ENCODE measurements around the gene ROBO2. TPM values are rescaled to one million over a fixed set of nuclear protein-coding genes. Genes with fewer than 3 reads are reported as not detected.

Gene ROBO2
- total RNA-seq, 6 experiments from 2014 or later = 0.09 to 0.36 (median 0.20) TPM

GRCh38 chr3:77320514-77320913 lies 280.6 kb downstream of the ROBO2 start:
- Mint-ChIP-seq H3K36me3 (ENCODE audit: low read depth) (no peaks in the 10 kb centered on the region), H3K4me1 (ENCODE audit: low read depth) (peaks cover 12% of the 10 kb centered on the region), H3K4me3 (peak overlapping the region; percentile 46), H3K9me3 (no peaks in the 10 kb centered on the region), H3K27me3 (ENCODE audit: insufficient read depth) (no peaks in the 10 kb centered on the region; the same call in 1 of the 2 replicates), H3K27ac (no peak overlapping the region)
- DNase-seq = peak; percentile 21
- TF ChIP-seq CTCF (IDR thresholded peaks at IDR 0.05) = peak; percentile 85

- no peak for DNase-seq
- Mint-ChIP-seq H3K4me1 (ENCODE audit: low read depth) (peaks cover 12% of the 10 kb centered on the region), H3K36me3 (ENCODE audit: low read depth) (no peaks in the 10 kb centered on the region), H3K27me3 (ENCODE audit: insufficient read depth) (no peaks in the 10 kb centered on the region; the same call in 1 of the 2 replicates), H3K27ac (no peak overlapping the region), H3K9me3 (no peaks in the 10 kb centered on the region), H3K4me3 (no peak overlapping the region)
- no peak for TF ChIP-seq CTCF (IDR thresholded peaks at IDR 0.05)
Observed at GRCh38 chr3:77321646-77322045, 281.7 kb downstream of the ROBO2 start.

- no peak for TF ChIP-seq CTCF (IDR thresholded peaks at IDR 0.05)
- H3K27me3 Mint-ChIP-seq (ENCODE audit: insufficient read depth) = no peaks in the 10 kb centered on the region; the same call in 1 of the 2 replicates
- H3K36me3 Mint-ChIP-seq (ENCODE audit: low read depth) = no peaks in the 10 kb centered on the region
- H3K4me1 Mint-ChIP-seq (ENCODE audit: low read depth) = peaks cover 17% of the 10 kb centered on the region
- no peak overlapping the region for H3K27ac Mint-ChIP-seq
- no peak overlapping the region for H3K4me3 Mint-ChIP-seq
- DNase-seq = no peak
- H3K9me3 Mint-ChIP-seq = no peaks in the 10 kb centered on the region
Observed at GRCh38 chr3:77323626-77324025, 283.7 kb downstream of the ROBO2 start.

GRCh38 chr3:77324105-77324504 lies 284.2 kb downstream of the ROBO2 start:
- Mint-ChIP-seq H3K9me3 (no peaks in the 10 kb centered on the region), H3K4me3 (no peak overlapping the region), H3K27ac (no peak overlapping the region), H3K4me1 (ENCODE audit: low read depth) (peaks cover 22% of the 10 kb centered on the region), H3K27me3 (ENCODE audit: insufficient read depth) (no peaks in the 10 kb centered on the region; the same call in 1 of the 2 replicates), H3K36me3 (ENCODE audit: low read depth) (no peaks in the 10 kb centered on the region)
- no peak for DNase-seq
- TF ChIP-seq CTCF (IDR thresholded peaks at IDR 0.05) = no peak

GRCh38 chr3:77325280-77325679 lies 285.4 kb downstream of the ROBO2 start:
- H3K27ac Mint-ChIP-seq = no peak overlapping the region
- no peak for DNase-seq
- no peaks in the 10 kb centered on the region; the same call in 1 of the 2 replicates for H3K27me3 Mint-ChIP-seq (ENCODE audit: insufficient read depth)
- no peak for TF ChIP-seq CTCF (IDR thresholded peaks at IDR 0.05)
- H3K4me1 Mint-ChIP-seq (ENCODE audit: low read depth) = peaks cover 22% of the 10 kb centered on the region
- H3K36me3 Mint-ChIP-seq (ENCODE audit: low read depth) = no peaks in the 10 kb centered on the region
- H3K9me3 Mint-ChIP-seq = no peaks in the 10 kb centered on the region
- H3K4me3 Mint-ChIP-seq = no peak overlapping the region

GRCh38 chr3:77325702-77326101 lies 285.8 kb downstream of the ROBO2 start:
- Mint-ChIP-seq H3K36me3 (ENCODE audit: low read depth) (no peaks in the 10 kb centered on the region), H3K9me3 (no peaks in the 10 kb centered on the region), H3K4me3 (no peak overlapping the region), H3K27me3 (ENCODE audit: insufficient read depth) (no peaks in the 10 kb centered on the region; the same call in 1 of the 2 replicates), H3K27ac (no peak overlapping the region), H3K4me1 (ENCODE audit: low read depth) (peaks cover 22% of the 10 kb centered on the region)
- TF ChIP-seq CTCF (IDR thresholded peaks at IDR 0.05) = no peak
- no peak for DNase-seq

Measured in HFFc6 (cell line).